Measurements from ENCODE around the gene WDFY2. TPM values are rescaled to one million over a fixed set of nuclear protein-coding genes. Genes with fewer than 3 reads are reported as not detected.

WDFY2 gene
- total RNA-seq, 1 experiment from 2014 or later: 4.1 TPM

- BruUV-seq (replicated peaks): no TSS peak
- Histone ChIP-seq H3F3A (ENCODE audit: low read length, unreplicated experiment) (no peaks in the 10 kb centered on the region), H3K9ac (ENCODE audit: low read length) (no peak overlapping the region), H3K27ac (ENCODE audit: low read length) (no peak overlapping the region), H3K36me3 (ENCODE audit: low read depth, low read length) (no peaks in the 10 kb centered on the region), H3K27me3 (ENCODE audit: low read length) (no peaks in the 10 kb centered on the region), H3K4me2 (ENCODE audit: low read length) (no peak overlapping the region), H3K4me1 (ENCODE audit: insufficient read depth, low read length) (peaks cover 29% of the 10 kb centered on the region), H3K4me3 (ENCODE audit: low read length) (no peak overlapping the region), H3K79me2 (ENCODE audit: low read length) (peaks cover 42% of the 10 kb centered on the region), H4K20me1 (ENCODE audit: low read length) (no peaks in the 10 kb centered on the region), H3K9me2 (replicated peaks; ENCODE audit: low read length) (no peaks in the 10 kb centered on the region), H3K9me3 (ENCODE audit: low read length) (no peaks in the 10 kb centered on the region), H2AFZ (ENCODE audit: low read length) (no peak overlapping the region)
- POLR2A ChIA-PET (ENCODE audit: unreplicated experiment): no interaction called here
- CTCF ChIA-PET: no interaction called here
- TF ChIP-seq EZH2phosphoT487 (IDR thresholded peaks at IDR 0.05; ENCODE audit: borderline replicate concordance, low read length) (no peak), EZH2 (IDR thresholded peaks at IDR 0.05; ENCODE audit: low read length, unreplicated experiment) (no peak)
- TF ChIP-seq, protein P1, sequence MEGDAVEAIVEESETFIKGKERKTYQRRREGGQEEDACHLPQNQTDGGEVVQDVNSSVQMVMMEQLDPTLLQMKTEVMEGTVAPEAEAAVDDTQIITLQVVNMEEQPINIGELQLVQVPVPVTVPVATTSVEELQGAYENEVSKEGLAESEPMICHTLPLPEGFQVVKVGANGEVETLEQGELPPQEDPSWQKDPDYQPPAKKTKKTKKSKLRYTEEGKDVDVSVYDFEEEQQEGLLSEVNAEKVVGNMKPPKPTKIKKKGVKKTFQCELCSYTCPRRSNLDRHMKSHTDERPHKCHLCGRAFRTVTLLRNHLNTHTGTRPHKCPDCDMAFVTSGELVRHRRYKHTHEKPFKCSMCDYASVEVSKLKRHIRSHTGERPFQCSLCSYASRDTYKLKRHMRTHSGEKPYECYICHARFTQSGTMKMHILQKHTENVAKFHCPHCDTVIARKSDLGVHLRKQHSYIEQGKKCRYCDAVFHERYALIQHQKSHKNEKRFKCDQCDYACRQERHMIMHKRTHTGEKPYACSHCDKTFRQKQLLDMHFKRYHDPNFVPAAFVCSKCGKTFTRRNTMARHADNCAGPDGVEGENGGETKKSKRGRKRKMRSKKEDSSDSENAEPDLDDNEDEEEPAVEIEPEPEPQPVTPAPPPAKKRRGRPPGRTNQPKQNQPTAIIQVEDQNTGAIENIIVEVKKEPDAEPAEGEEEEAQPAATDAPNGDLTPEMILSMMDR (conservative IDR thresholded peaks at IDR 0.05; ENCODE audit: low read depth, low read length): no peak
- ATAC-seq (no peak), DNase-seq (no peak)
- intact Hi-C loops (cut with micrococcal nuclease): no loop called here
Measured at GRCh38 chr13:51675385-51675784, 91.1 kb downstream of the WDFY2 start.

DNA sequence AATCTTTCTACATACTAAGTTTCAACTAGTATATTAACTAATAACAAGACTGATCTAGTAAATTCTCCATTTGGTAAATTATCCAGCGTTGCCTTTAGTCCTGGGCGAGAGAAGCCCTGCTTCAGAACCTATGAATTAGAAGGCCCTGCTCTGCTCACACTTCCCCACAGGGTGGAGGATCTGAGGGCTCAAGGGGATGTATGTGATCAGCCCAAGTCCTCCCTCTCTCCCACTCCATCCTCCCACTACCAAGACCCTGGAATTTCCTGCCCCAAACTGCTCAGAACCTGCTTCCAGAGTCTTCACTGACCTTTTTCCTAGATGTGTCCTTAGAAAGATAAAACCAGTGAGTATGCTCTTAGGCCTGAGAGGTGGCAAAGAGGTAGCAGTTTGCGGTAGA is 91.6 kb downstream of the WDFY2 start:
- ChIA-PET POLR2A (ENCODE audit: unreplicated experiment) (no interaction called here), CTCF (no interaction called here)
- H3K27me3 ChIP-seq (ENCODE audit: low read length): no peaks in the 10 kb centered on the region
- H3K4me2 ChIP-seq (ENCODE audit: low read length): no peak overlapping the region
- H3K9me3 ChIP-seq (ENCODE audit: low read length): no peaks in the 10 kb centered on the region
- no peak overlapping the region for H3K9ac ChIP-seq (ENCODE audit: low read length)
- DNase-seq (no peak), ATAC-seq (no peak)
- H3K4me1 ChIP-seq (ENCODE audit: insufficient read depth, low read length): peaks cover 34% of the 10 kb centered on the region
- no TSS peak for BruUV-seq (replicated peaks)
- no peak overlapping the region for H2AFZ ChIP-seq (ENCODE audit: low read length)
- H3F3A ChIP-seq (ENCODE audit: low read length, unreplicated experiment): peaks cover 4% of the 10 kb centered on the region
- no peaks in the 10 kb centered on the region for H3K9me2 ChIP-seq (replicated peaks; ENCODE audit: low read length)
- no peak overlapping the region for H3K27ac ChIP-seq (ENCODE audit: low read length)
- no peak overlapping the region for H3K4me3 ChIP-seq (ENCODE audit: low read length)
- no peaks in the 10 kb centered on the region for H4K20me1 ChIP-seq (ENCODE audit: low read length)
- H3K36me3 ChIP-seq (ENCODE audit: low read depth, low read length): no peaks in the 10 kb centered on the region
- peaks cover 42% of the 10 kb centered on the region for H3K79me2 ChIP-seq (ENCODE audit: low read length)
- TF ChIP-seq EZH2 (IDR thresholded peaks at IDR 0.05; ENCODE audit: low read length, unreplicated experiment) (no peak), EZH2phosphoT487 (IDR thresholded peaks at IDR 0.05; ENCODE audit: borderline replicate concordance, low read length) (no peak)
- TF ChIP-seq, protein P1 (conservative IDR thresholded peaks at IDR 0.05; ENCODE audit: low read depth, low read length): no peak
- intact Hi-C loops (cut with micrococcal nuclease): no loop called here

DNA sequence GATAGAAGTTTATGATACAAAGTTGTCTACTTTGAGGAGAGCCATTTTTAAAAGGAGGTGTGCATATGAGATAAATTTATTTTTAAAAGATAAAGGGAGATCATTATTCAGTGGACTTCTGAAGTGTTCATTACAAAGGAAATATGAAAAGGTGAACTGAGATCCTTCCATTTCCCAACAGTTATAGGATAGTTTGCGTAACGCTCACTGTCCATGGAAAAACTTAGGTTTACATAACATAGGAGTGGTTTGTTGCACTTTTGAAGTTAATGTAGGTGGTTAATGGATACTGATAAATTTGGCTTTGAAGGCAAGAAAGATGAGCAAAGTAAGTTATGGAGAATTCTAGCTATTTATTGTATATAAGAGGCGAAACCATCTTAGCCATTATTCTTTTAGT is 92.5 kb downstream of the WDFY2 start:
- no peak overlapping the region for H3K27ac ChIP-seq (ENCODE audit: low read length)
- CTCF ChIA-PET: no interaction called here
- H3F3A ChIP-seq (ENCODE audit: low read length, unreplicated experiment): peaks cover 5% of the 10 kb centered on the region
- H3K9me3 ChIP-seq (ENCODE audit: low read length): no peaks in the 10 kb centered on the region
- no peaks in the 10 kb centered on the region for H3K36me3 ChIP-seq (ENCODE audit: low read depth, low read length)
- H4K20me1 ChIP-seq (ENCODE audit: low read length): no peaks in the 10 kb centered on the region
- POLR2A ChIA-PET (ENCODE audit: unreplicated experiment): no interaction called here
- peaks cover 41% of the 10 kb centered on the region for H3K4me1 ChIP-seq (ENCODE audit: insufficient read depth, low read length)
- BruUV-seq (replicated peaks): no TSS peak
- no peak for DNase-seq
- H3K27me3 ChIP-seq (ENCODE audit: low read length): no peaks in the 10 kb centered on the region
- H3K4me3 ChIP-seq (ENCODE audit: low read length): no peak overlapping the region
- H3K9ac ChIP-seq (ENCODE audit: low read length): no peak overlapping the region
- TF ChIP-seq, protein P1 (conservative IDR thresholded peaks at IDR 0.05; ENCODE audit: low read depth, low read length): no peak
- no peak for TF ChIP-seq EZH2phosphoT487 (IDR thresholded peaks at IDR 0.05; ENCODE audit: borderline replicate concordance, low read length)
- no peak for TF ChIP-seq EZH2 (IDR thresholded peaks at IDR 0.05; ENCODE audit: low read length, unreplicated experiment)
- no peak overlapping the region for H3K4me2 ChIP-seq (ENCODE audit: low read length)
- ATAC-seq: no peak
- H2AFZ ChIP-seq (ENCODE audit: low read length): no peak overlapping the region
- intact Hi-C loops (cut with micrococcal nuclease): no loop called here
- H3K9me2 ChIP-seq (replicated peaks; ENCODE audit: low read length): no peaks in the 10 kb centered on the region
- peaks cover 42% of the 10 kb centered on the region for H3K79me2 ChIP-seq (ENCODE audit: low read length)

Measured in PC-3 (cell line).